Esophagus muscularis mucosa (tissue), 4 donors: ENCODE data around the gene PRDM16. TPM values are rescaled to one million over a fixed set of nuclear protein-coding genes. Genes with fewer than 3 reads are reported as not detected.

Experiments
- DNase-seq: peaks from one replicate; pipeline ENCODE4 v3.0.0-alpha.2; 2017; ENCODE audit errors: extremely low spot score
- H3K27ac ChIP-seq, 4 donors: fragments of 200-600 bp; sonication (generic); replicated peaks in 1 of 4; 1 replicate in 3 of 4; 2 replicates in 1 of 4; pipeline ENCODE4 v1.5.1; 2016 to 2019; ENCODE audit warnings: mild to moderate bottlenecking in 1 of 4
- H3K27me3 ChIP-seq, 4 donors: fragments of 200-600 bp; sonication (generic); one replicate each; pipeline versions ENCODE4 v1.5.1 to v1.6.0; 2016 to 2019
- H3K36me3 ChIP-seq, 4 donors: fragments of 200-600 bp; sonication (generic); one replicate each; pipeline ENCODE4 v1.5.1; 2016 to 2019
- H3K4me1 ChIP-seq, 4 donors: fragments of 200-600 bp; sonication (generic); one replicate each; pipeline ENCODE4 v1.5.1; 2016 to 2019
- H3K4me3 ChIP-seq, 4 donors: fragments of 200-600 bp; sonication (generic); 1 replicate in 2 of 4; 2 replicates in 2 of 4; pipeline ENCODE4 v1.5.1; 2016 to 2019; ENCODE audit warnings: mild to moderate bottlenecking in 4 of 4, moderate library complexity in 1 of 4
- H3K9me3 ChIP-seq, 4 donors: fragments of 200-600 bp; sonication (generic); 1 replicate in 3 of 4; 2 replicates in 1 of 4; pipeline ENCODE4 v1.5.1; 2016 to 2019
- EP300 ChIP-seq: sonication (generic); formaldehyde crosslinking; IDR thresholded peaks from one replicate; pipeline ENCODE4 v1.6.1; 2017; ENCODE audit warnings: antibody characterized with exemption
- POLR2A ChIP-seq: fragments of 450-650 bp; IDR thresholded peaks from one replicate; pipeline ENCODE4 v1.6.1; 2017; ENCODE audit warnings: antibody characterized with exemption, moderate library complexity, mild to moderate bottlenecking, low read depth
- POLR2AphosphoS5 ChIP-seq, 2 donors: sonication (generic); formaldehyde crosslinking; IDR thresholded peaks; one replicate each; pipeline ENCODE4 v1.6.1; 2017; ENCODE audit warnings: antibody characterized with exemption in 2 of 2
- WGBS: methylation state at CpG from one replicate; pipeline ENCODE4 v1.1.5; 2018; 5-methylcytosine and 5-hydroxymethylcytosine counted together
- intact Hi-C: fragments of 100-400 bp; cut with DNase I; formaldehyde crosslinking; loops from one replicate; pipeline ENCODE4 v1.15.1; 2023
- total RNA-seq, 4 donors: library from RNA; depleted of rRNA; stranded (reverse); fragments of >200 nt; gene quantifications; one replicate each; pipeline versions ENCODE4 v1.1.0 to v1.2.1, GENCODE V29; 2016
- TF ChIP-seq, protein P1 (sequence below), 3 experiments: fragments of 200-600 bp in 2 of 3; fragments of 450-650 bp in 1 of 3; sonication (generic) in 2 of 3; IDR thresholded peaks; one replicate each; pipeline ENCODE4 v1.5.1; 2017 to 2019; ENCODE audit warnings: antibody characterized with exemption in 3 of 3, mild to moderate bottlenecking in 2 of 3, moderate library complexity in 1 of 3

The PRDM16 gene
- total RNA-seq, 4 donors from 2014 or later: 1.2 to 4.4 (median 2.2) TPM

DNA sequence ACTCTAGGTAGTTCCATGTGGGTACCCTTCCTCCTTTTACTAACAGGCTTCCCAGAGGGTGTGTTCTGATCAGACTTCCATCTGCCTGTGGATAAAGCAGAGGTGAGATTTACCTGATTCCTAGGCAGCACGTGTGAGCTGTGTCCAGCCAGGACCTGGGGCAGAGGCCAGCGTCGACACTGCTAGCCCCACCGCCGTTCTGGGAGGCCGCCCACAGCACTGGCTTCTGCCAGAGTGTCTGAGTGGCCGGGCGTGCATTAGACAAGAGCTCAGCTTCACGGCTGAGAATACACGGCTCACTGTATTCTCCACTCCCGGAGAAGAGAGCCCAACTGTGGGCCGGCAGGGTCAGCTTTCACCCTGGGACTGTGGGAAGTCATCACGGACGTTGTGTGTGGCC lies 82.5 kb downstream of the PRDM16 start:
- intact Hi-C loops: no loop called here
- no peak for DNase-seq
- peaks cover 0 to 3% (median 0%) of the 10 kb centered on the region in 4 donors for H3K4me1 ChIP-seq
- no peak overlapping the region for H3K27ac ChIP-seq
- TF ChIP-seq POLR2AphosphoS5 (IDR thresholded peaks at IDR 0.05) (no peak), POLR2A (no peak), EP300 (no peak)
- TF ChIP-seq, protein P1, sequence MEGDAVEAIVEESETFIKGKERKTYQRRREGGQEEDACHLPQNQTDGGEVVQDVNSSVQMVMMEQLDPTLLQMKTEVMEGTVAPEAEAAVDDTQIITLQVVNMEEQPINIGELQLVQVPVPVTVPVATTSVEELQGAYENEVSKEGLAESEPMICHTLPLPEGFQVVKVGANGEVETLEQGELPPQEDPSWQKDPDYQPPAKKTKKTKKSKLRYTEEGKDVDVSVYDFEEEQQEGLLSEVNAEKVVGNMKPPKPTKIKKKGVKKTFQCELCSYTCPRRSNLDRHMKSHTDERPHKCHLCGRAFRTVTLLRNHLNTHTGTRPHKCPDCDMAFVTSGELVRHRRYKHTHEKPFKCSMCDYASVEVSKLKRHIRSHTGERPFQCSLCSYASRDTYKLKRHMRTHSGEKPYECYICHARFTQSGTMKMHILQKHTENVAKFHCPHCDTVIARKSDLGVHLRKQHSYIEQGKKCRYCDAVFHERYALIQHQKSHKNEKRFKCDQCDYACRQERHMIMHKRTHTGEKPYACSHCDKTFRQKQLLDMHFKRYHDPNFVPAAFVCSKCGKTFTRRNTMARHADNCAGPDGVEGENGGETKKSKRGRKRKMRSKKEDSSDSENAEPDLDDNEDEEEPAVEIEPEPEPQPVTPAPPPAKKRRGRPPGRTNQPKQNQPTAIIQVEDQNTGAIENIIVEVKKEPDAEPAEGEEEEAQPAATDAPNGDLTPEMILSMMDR (IDR thresholded peaks at IDR 0.05): no peak
- WGBS: 88% methylated on average over 14 of the region's 14 CpGs
- H3K9me3 ChIP-seq: no peaks in the 10 kb centered on the region
- H3K36me3 ChIP-seq: no peaks in the 10 kb centered on the region
- no peak overlapping the region for H3K4me3 ChIP-seq
- H3K27me3 ChIP-seq: peaks cover 0 to 65% (median 4%) of the 10 kb centered on the region in 4 donors

DNA sequence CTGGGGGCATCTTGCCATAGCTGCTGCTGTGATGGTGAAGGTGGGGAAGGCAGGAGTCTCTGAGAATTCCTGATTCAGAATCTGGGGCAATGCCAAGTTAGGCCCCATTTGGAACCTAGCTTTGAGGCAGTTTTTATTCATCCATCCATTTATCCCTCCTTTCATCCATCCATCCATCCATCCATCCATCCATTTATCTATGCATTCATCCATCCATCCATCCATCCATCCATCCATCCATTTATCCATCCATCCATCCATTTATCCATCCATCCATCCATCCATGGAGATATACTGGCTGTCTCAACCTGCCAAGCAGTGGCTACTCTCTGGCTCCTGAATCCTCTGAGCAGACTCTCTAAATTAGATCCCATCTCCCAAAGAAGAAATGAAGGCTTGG lies 83.1 kb downstream of the PRDM16 start:
- H3K4me1 ChIP-seq: peaks cover 0 to 3% (median 0%) of the 10 kb centered on the region in 4 donors
- no peaks in the 10 kb centered on the region for H3K36me3 ChIP-seq
- intact Hi-C loops: no loop called here
- peaks cover 0 to 71% (median 4%) of the 10 kb centered on the region in 4 donors for H3K27me3 ChIP-seq
- TF ChIP-seq POLR2A: no peak
- TF ChIP-seq, protein P1 (IDR thresholded peaks at IDR 0.05): no peak
- TF ChIP-seq EP300: no peak
- TF ChIP-seq POLR2AphosphoS5 (IDR thresholded peaks at IDR 0.05): no peak
- no peaks in the 10 kb centered on the region for H3K9me3 ChIP-seq
- H3K4me3 ChIP-seq: no peak overlapping the region
- no peak overlapping the region for H3K27ac ChIP-seq
- DNase-seq: no peak

DNA sequence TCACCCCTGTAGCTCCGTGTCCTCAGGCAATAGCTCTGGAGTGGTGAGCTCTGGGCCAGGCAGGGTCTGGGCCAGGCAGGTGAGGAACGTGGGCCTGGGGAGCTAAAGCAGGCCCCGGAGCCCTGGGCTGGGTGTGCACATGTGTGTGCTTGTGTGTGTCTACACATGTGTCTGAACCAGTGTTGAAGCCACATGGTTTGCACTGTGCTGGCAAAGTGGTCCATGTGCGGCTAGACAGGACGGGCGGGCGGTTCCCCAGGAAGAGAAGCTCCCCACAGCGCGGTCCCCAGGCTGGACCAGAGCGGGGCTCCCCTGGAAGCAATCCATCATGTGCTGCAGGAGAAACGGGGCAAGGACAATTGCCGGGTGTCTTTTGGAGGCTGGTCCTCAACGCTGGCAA lies 84.2 kb downstream of the PRDM16 start:
- H3K27ac ChIP-seq: no peak overlapping the region
- H3K27me3 ChIP-seq: peaks cover 0 to 63% (median 4%) of the 10 kb centered on the region in 4 donors
- H3K36me3 ChIP-seq: no peaks in the 10 kb centered on the region
- TF ChIP-seq EP300 (no peak), POLR2AphosphoS5 (IDR thresholded peaks at IDR 0.05) (no peak)
- TF ChIP-seq, protein P1 (IDR thresholded peaks at IDR 0.05): no peak
- intact Hi-C loops: no loop called here
- H3K4me1 ChIP-seq: peaks cover 0 to 3% (median 0%) of the 10 kb centered on the region in 4 donors
- 90% methylated on average over 11 of the region's 13 CpGs for WGBS
- no peaks in the 10 kb centered on the region for H3K9me3 ChIP-seq
- H3K4me3 ChIP-seq: no peak overlapping the region
- no peak for DNase-seq

DNA sequence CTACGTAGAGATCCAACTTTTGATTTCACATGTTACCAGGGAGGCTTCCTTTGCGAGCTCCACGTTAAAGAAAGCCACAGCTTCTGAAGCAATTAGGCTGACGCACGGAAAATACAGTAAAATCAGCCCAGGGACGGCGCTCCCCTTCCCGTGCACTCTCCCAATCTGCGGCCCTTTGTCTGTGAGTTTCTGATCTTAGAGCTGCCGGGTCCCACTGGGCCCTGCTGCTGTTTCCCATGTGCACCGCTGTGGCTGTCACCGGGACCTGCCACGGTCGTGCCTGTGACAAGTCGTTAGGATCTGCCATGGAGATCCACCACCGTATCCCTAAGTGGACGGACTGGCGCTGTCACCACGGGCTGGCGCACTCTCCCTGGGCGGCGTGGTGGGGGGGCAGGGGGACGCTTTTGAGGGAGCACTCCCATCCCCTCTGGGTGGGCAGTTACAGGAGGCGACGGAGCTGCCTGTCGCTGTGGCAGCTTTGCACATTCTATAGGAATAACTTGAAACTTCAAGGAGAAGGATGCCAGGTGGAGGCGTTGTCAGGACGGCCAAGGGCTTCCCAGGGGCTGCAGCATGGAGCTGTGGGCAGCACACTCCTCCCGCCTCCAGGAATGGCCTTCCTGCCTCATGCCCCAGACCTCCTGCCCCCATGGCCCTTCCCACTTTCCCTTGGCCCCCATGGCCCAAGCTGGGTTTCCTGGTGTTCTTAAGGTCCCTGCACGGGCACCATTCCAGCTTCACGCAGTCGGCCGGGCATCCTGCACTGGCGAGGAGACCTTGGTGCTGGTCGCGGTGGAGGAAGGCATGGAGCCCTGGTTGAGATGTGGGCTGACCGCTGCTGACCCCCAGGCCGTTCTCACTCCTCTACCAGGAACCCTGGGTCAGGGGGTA lies 85.1 kb downstream of the PRDM16 start:
- 85% methylated on average over 32 of the region's 38 CpGs for WGBS
- Histone ChIP-seq H3K27me3 (peaks cover 0 to 53% (median 4%) of the 10 kb centered on the region in 4 donors), H3K27ac (no peak overlapping the region), H3K9me3 (no peaks in the 10 kb centered on the region), H3K4me1 (peaks cover 0 to 3% (median 0%) of the 10 kb centered on the region in 4 donors), H3K4me3 (no peak overlapping the region), H3K36me3 (no peaks in the 10 kb centered on the region)
- no peak for DNase-seq
- intact Hi-C loops: no loop called here
- TF ChIP-seq EP300 (no peak), POLR2A (no peak), POLR2AphosphoS5 (IDR thresholded peaks at IDR 0.05) (no peak)
- TF ChIP-seq, protein P1 (IDR thresholded peaks at IDR 0.05): no peak
